ENCODE data around the gene FCHO2. TPM values are rescaled to one million over a fixed set of nuclear protein-coding genes. Genes with fewer than 3 reads are reported as not detected.
A peak's percentile ranks its signal among the peaks of the same experiment; 100 is the strongest.

The FCHO2 gene
- total RNA-seq, 1 donor from 2014 or later = 11.2 TPM

DNA sequence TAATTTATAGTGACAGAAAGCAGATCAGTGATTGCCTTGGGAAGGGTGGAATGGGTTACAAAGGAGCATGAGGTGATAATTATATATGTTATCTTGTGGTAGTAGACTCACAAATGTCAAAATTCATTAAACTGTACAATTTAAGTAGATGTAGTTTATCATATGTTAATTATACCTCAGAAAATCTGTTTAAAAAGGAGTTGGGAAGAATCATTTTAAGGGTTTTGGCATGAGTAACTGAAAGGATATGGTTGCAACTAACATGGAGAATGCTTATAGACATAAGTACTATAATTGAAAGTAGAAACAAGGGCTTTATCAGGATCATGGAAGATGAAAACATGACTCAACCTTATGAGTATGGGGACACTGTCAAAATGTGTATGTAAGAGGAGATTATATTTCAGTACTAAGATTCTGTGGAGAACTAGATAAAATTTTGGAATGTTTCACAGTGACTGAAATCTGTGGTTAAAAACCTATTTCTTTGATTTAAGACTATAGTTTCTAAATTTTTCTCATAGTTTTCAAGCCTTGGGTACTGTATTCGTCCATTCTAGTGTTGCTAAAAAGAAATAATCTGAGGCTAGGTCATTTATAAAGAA is 73.3 kb downstream of the FCHO2 start:
- no peak overlapping the region for H3K4me3 ChIP-seq (ENCODE audit: low read depth, low read length)
- H3K27me3 ChIP-seq (ENCODE audit: control insufficient read depth, insufficient read depth, low read length) = no peaks in the 10 kb centered on the region
- H3K36me3 ChIP-seq (ENCODE audit: control insufficient read depth, insufficient read depth, low read length) = no peaks in the 10 kb centered on the region
- no peak for DNase-seq (ENCODE audit: low read depth)
- TF ChIP-seq, protein P1, sequence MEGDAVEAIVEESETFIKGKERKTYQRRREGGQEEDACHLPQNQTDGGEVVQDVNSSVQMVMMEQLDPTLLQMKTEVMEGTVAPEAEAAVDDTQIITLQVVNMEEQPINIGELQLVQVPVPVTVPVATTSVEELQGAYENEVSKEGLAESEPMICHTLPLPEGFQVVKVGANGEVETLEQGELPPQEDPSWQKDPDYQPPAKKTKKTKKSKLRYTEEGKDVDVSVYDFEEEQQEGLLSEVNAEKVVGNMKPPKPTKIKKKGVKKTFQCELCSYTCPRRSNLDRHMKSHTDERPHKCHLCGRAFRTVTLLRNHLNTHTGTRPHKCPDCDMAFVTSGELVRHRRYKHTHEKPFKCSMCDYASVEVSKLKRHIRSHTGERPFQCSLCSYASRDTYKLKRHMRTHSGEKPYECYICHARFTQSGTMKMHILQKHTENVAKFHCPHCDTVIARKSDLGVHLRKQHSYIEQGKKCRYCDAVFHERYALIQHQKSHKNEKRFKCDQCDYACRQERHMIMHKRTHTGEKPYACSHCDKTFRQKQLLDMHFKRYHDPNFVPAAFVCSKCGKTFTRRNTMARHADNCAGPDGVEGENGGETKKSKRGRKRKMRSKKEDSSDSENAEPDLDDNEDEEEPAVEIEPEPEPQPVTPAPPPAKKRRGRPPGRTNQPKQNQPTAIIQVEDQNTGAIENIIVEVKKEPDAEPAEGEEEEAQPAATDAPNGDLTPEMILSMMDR (IDR thresholded peaks at IDR 0.05; ENCODE audit: insufficient read depth, low read length, poor library complexity, severe bottlenecking) = no peak

DNA sequence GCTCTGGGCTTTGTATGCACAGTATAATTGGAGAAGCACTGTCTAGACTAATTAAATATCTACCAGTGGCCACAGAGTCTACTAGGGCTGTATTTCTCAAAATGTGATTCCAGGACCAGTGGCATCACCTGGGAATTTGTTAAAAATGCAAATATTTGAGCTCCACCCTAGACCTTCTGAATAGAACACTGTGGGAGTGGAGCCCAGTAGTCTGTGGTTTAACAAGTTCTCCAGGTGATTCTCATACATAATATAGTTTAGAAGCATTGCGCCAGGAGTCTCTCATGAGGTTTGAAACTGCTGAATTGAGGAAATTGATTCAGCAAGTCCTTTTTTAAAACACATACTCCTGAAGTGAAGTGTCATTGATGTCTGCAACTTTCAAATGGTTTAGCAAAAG is 74.7 kb downstream of the FCHO2 start:
- Histone ChIP-seq H3K36me3 (ENCODE audit: control insufficient read depth, insufficient read depth, low read length) (no peaks in the 10 kb centered on the region), H3K4me3 (ENCODE audit: low read depth, low read length) (no peak overlapping the region), H3K27me3 (ENCODE audit: control insufficient read depth, insufficient read depth, low read length) (no peaks in the 10 kb centered on the region)
- no peak for DNase-seq (ENCODE audit: low read depth)
- TF ChIP-seq, protein P1 (IDR thresholded peaks at IDR 0.05; ENCODE audit: insufficient read depth, low read length, poor library complexity, severe bottlenecking) = no peak

DNA sequence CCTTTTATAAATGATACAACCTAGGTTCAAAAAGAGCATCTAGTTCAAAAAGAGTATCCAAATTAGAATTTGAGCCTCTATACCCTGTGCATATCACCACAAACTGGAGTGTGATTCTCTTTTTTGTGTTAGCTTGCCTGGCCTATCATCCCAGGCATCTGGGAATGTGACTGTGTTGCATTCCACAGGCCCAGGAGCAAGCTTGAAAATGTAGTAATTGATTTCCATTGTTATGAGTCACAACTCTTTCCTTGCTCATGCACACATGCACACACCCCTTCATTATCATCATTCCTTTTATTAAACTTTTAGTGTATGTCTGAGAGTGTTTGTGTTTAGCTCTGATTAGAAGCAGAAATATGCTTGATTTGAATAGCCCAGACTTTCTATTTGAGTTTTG is 75.2 kb downstream of the FCHO2 start:
- peak; percentile 80 for DNase-seq (ENCODE audit: low read depth)
- TF ChIP-seq, protein P1 (IDR thresholded peaks at IDR 0.05; ENCODE audit: insufficient read depth, low read length, poor library complexity, severe bottlenecking) = no peak
- no peaks in the 10 kb centered on the region for H3K36me3 ChIP-seq (ENCODE audit: control insufficient read depth, insufficient read depth, low read length)
- H3K4me3 ChIP-seq (ENCODE audit: low read depth, low read length) = no peak overlapping the region
- no peaks in the 10 kb centered on the region for H3K27me3 ChIP-seq (ENCODE audit: control insufficient read depth, insufficient read depth, low read length)

DNA sequence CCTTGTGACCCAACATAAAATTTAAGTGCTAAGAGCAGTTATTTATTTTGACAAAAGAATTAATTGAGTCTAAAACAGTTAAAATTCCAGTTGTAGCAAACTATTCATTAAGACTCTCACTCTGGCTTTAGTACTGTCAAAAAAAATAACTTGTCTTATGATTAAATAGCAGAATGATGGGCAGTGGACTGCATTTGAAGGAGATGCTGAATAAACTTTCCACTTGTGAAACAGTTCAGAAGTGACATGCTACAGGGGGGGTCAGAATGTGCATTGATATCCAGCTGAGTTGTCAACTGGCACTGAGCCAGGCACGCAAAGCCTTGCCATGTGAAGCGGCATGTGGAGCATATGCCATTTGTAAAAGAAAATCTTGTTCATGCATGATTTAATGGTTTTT is 76.0 kb downstream of the FCHO2 start:
- no peak overlapping the region for H3K4me3 ChIP-seq (ENCODE audit: low read depth, low read length)
- no peaks in the 10 kb centered on the region for H3K27me3 ChIP-seq (ENCODE audit: control insufficient read depth, insufficient read depth, low read length)
- H3K36me3 ChIP-seq (ENCODE audit: control insufficient read depth, insufficient read depth, low read length) = no peaks in the 10 kb centered on the region
- TF ChIP-seq, protein P1 (IDR thresholded peaks at IDR 0.05; ENCODE audit: insufficient read depth, low read length, poor library complexity, severe bottlenecking) = no peak
- peak; percentile 18 for DNase-seq (ENCODE audit: low read depth)

DNA sequence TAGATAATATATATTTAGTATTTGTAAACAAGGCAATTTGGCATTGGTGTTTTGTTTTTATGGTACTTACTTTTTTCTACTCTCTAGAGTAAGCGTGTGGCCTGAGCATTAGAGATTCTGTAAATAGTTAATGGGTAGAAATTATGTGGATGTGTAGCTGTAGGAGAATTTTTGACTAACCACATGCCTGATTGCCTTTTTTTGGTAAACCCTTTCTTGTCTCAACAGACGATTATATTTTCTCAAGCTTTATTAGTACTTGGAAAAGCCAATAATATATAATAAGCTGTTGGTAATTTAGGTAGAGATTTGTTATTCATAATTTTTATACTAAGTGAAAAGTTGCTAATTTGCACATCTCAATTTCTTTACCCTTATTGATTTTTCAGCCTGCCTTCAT is 76.8 kb downstream of the FCHO2 start:
- H3K36me3 ChIP-seq (ENCODE audit: control insufficient read depth, insufficient read depth, low read length) = no peaks in the 10 kb centered on the region
- no peak for DNase-seq (ENCODE audit: low read depth)

More for the DNA sequence above, 76.8 kb downstream of the FCHO2 start:
- TF ChIP-seq, protein P1 (IDR thresholded peaks at IDR 0.05; ENCODE audit: insufficient read depth, low read length, poor library complexity, severe bottlenecking) = no peak
- Histone ChIP-seq H3K27me3 (ENCODE audit: control insufficient read depth, insufficient read depth, low read length) (no peaks in the 10 kb centered on the region), H3K4me3 (ENCODE audit: low read depth, low read length) (no peak overlapping the region)
